Measurements from ENCODE around the gene PLA2G15.

DNA sequence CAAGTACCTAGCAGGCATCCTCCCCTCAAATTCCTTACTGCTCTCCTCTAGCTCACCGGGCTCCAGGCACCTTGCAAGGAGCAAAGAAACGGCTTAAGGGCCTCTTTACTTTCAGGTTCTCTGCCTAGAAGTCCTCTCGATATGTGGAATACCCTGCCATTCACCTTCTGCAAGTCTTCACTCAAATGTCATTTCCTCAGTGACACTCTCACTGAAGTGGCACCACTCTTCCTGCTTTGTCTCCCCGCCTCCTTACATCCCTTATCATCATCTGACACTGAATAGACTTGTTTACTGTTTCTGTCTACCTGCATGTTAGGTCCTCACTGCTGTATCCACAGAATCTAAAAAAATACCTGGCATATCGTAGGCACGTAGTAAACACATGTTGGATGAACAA, 64.6 kb downstream of the PLA2G15 start:
- TF ChIP-seq GABPA (IDR thresholded peaks at IDR 0.05; ENCODE audit: low read depth) (no peak), CTCF (IDR thresholded peaks at IDR 0.05; ENCODE audit: insufficient read depth, low read length) (no peak), SPI1 (IDR thresholded peaks at IDR 0.05; ENCODE audit: borderline replicate concordance, low read depth) (no peak)
- TF ChIP-seq, protein P1, sequence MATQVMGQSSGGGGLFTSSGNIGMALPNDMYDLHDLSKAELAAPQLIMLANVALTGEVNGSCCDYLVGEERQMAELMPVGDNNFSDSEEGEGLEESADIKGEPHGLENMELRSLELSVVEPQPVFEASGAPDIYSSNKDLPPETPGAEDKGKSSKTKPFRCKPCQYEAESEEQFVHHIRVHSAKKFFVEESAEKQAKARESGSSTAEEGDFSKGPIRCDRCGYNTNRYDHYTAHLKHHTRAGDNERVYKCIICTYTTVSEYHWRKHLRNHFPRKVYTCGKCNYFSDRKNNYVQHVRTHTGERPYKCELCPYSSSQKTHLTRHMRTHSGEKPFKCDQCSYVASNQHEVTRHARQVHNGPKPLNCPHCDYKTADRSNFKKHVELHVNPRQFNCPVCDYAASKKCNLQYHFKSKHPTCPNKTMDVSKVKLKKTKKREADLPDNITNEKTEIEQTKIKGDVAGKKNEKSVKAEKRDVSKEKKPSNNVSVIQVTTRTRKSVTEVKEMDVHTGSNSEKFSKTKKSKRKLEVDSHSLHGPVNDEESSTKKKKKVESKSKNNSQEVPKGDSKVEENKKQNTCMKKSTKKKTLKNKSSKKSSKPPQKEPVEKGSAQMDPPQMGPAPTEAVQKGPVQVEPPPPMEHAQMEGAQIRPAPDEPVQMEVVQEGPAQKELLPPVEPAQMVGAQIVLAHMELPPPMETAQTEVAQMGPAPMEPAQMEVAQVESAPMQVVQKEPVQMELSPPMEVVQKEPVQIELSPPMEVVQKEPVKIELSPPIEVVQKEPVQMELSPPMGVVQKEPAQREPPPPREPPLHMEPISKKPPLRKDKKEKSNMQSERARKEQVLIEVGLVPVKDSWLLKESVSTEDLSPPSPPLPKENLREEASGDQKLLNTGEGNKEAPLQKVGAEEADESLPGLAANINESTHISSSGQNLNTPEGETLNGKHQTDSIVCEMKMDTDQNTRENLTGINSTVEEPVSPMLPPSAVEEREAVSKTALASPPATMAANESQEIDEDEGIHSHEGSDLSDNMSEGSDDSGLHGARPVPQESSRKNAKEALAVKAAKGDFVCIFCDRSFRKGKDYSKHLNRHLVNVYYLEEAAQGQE (IDR thresholded peaks at IDR 0.05; ENCODE audit: insufficient replicate concordance, low read depth): no peak
